Spleen (tissue), 7 donors: ENCODE results near the gene PSMG2.

Experiments
- CTCF ChIP-seq, 11 experiments: fragments of 200-600 bp in 7 of 11; fragments of 450-650 bp in 4 of 11; sonication (generic) in 4 of 11; IDR thresholded peaks in 8 of 11; conservative IDR thresholded peaks in 3 of 11; 1 replicate in 7 of 11; 2 replicates in 4 of 11; pipeline versions ENCODE4 v1.4.0 to v1.8.0; 2016 to 2021; ENCODE audit warnings: antibody characterized with exemption in 11 of 11, inconsistent platforms in 4 of 11, mild to moderate bottlenecking in 1 of 11
- POLR2A ChIP-seq, 3 donors: fragments of 450-650 bp; IDR thresholded peaks; one replicate each; pipeline ENCODE4 v1.5.1; 2017; ENCODE audit warnings: antibody characterized with exemption in 3 of 3, mild to moderate bottlenecking in 1 of 3
- POLR2AphosphoS5 ChIP-seq, 3 donors: sonication (generic); formaldehyde crosslinking; IDR thresholded peaks; one replicate each; pipeline ENCODE4 v1.5.1; 2017; ENCODE audit warnings: antibody characterized with exemption in 3 of 3
- donor health status: DM: no; HTN: no; CAD: no; lungs with moderate emphysema.
- donor health status: DM: no; HTN: no; CAD: no.
- donor health status: DM: no; HTN: no; CAD: no.

DNA sequence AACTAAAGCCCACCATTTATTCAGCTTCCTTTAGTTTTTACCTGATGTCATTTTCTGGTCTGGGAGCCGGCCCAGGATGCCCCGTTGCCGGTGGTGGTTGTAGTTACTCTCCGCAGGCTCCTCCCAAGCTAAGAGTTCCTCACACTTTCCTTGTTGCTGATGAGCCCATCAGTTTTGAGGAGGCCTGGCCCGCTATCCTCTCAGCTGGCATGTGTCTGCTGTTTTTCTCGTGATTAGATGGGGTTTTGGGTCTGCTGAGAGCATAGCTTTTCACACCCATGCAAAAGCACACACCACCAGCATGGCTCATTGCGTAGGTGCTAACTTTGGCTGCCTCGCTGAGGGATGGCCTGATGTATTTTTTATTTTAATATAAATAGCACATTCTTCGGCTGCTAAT, 72.1 kb downstream of the PSMG2 start:
- no peak for TF ChIP-seq POLR2A (IDR thresholded peaks at IDR 0.05)
- no peak for TF ChIP-seq CTCF (IDR thresholded peaks at IDR 0.05 in 8 of 11, conservative IDR thresholded peaks at IDR 0.05 in 3 of 11)
- no peak for TF ChIP-seq POLR2AphosphoS5 (IDR thresholded peaks at IDR 0.05)
